Neural cell (in vitro differentiated cells): ENCODE results near the gene MYO10.

ENCODE experiments used
- CTCF ChIP-seq: fragments of 450-650 bp; IDR thresholded peaks from 2 replicates; pipeline ENCODE4 v1.5.1; 2014; ENCODE audit warnings: antibody characterized with exemption, mild to moderate bottlenecking, moderate library complexity; ENCODE audit not compliant: poor library complexity, severe bottlenecking
- EP300 ChIP-seq: fragments of 450-650 bp; conservative IDR thresholded peaks from 2 replicates; pipeline ENCODE4 v1.6.1; 2014; ENCODE audit warnings: antibody characterized with exemption, mild to moderate bottlenecking, moderate library complexity; ENCODE audit not compliant: poor library complexity, severe bottlenecking
- EZH2 ChIP-seq: fragments of 200-600, 300-800 bp; shearing (Covaris generic), sonication (generic); IDR thresholded peaks from 2 replicates; pipeline ENCODE4 v1.6.1; 2014; ENCODE audit warnings: antibody characterized with exemption, low read length, borderline replicate concordance, mild to moderate bottlenecking; ENCODE audit not compliant: insufficient read depth, poor library complexity, severe bottlenecking
- MXI1 ChIP-seq: fragments of 450-650 bp; conservative IDR thresholded peaks from 2 replicates; pipeline ENCODE4 v1.6.1; 2014; ENCODE audit warnings: antibody characterized with exemption, mild to moderate bottlenecking; ENCODE audit not compliant: poor library complexity, severe bottlenecking
- POLR2AphosphoS5 ChIP-seq: IDR thresholded peaks from 2 replicates; pipeline ENCODE4 v1.6.1; 2012
- RAD21 ChIP-seq: fragments of 450-650 bp; conservative IDR thresholded peaks from 2 replicates; pipeline ENCODE4 v1.6.1; 2014; ENCODE audit warnings: antibody characterized with exemption, mild to moderate bottlenecking, moderate library complexity
- SMC3 ChIP-seq: fragments of 450-650 bp; conservative IDR thresholded peaks from 2 replicates; pipeline ENCODE4 v1.6.1; 2014; ENCODE audit warnings: antibody characterized with exemption, mild to moderate bottlenecking, moderate library complexity; ENCODE audit not compliant: poor library complexity
- TAF1 ChIP-seq: IDR thresholded peaks from 2 replicates; pipeline ENCODE4 v1.6.1; 2012; ENCODE audit warnings: low read depth
- TF ChIP-seq, protein P1 (sequence below): IDR thresholded peaks from 2 replicates; pipeline ENCODE4 v1.6.1; 2012; ENCODE audit warnings: borderline replicate concordance

DNA sequence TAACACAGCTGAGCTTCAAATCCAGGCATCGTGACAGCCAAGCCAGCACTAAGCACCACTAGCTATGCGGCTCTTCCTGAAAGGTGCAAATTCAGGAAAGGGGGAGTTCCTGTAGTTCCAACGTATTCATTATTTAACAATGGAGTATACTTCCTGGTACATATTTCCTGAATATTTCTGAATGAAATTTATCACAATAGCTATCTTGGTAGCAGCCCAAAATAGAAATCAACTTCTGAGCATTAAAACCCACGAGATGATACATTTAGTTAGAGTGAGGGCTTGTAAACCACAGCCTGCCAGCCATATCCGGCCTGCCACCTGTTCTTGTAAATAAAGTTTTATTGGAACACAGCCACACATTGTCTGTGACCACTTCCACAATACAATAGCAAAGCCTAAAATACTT, 209.5 kb downstream of the MYO10 start:
- TF ChIP-seq CTCF: no peak
- TF ChIP-seq POLR2AphosphoS5: no peak
- TF ChIP-seq TAF1: no peak
- TF ChIP-seq EZH2: no peak
- TF ChIP-seq EP300: no peak
- TF ChIP-seq RAD21: no peak
- TF ChIP-seq, protein P1, sequence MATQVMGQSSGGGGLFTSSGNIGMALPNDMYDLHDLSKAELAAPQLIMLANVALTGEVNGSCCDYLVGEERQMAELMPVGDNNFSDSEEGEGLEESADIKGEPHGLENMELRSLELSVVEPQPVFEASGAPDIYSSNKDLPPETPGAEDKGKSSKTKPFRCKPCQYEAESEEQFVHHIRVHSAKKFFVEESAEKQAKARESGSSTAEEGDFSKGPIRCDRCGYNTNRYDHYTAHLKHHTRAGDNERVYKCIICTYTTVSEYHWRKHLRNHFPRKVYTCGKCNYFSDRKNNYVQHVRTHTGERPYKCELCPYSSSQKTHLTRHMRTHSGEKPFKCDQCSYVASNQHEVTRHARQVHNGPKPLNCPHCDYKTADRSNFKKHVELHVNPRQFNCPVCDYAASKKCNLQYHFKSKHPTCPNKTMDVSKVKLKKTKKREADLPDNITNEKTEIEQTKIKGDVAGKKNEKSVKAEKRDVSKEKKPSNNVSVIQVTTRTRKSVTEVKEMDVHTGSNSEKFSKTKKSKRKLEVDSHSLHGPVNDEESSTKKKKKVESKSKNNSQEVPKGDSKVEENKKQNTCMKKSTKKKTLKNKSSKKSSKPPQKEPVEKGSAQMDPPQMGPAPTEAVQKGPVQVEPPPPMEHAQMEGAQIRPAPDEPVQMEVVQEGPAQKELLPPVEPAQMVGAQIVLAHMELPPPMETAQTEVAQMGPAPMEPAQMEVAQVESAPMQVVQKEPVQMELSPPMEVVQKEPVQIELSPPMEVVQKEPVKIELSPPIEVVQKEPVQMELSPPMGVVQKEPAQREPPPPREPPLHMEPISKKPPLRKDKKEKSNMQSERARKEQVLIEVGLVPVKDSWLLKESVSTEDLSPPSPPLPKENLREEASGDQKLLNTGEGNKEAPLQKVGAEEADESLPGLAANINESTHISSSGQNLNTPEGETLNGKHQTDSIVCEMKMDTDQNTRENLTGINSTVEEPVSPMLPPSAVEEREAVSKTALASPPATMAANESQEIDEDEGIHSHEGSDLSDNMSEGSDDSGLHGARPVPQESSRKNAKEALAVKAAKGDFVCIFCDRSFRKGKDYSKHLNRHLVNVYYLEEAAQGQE: no peak
- no peak for TF ChIP-seq SMC3
- TF ChIP-seq MXI1: no peak
